ENCODE results near the gene KCNQ1.

KCNQ1 gene

DNA sequence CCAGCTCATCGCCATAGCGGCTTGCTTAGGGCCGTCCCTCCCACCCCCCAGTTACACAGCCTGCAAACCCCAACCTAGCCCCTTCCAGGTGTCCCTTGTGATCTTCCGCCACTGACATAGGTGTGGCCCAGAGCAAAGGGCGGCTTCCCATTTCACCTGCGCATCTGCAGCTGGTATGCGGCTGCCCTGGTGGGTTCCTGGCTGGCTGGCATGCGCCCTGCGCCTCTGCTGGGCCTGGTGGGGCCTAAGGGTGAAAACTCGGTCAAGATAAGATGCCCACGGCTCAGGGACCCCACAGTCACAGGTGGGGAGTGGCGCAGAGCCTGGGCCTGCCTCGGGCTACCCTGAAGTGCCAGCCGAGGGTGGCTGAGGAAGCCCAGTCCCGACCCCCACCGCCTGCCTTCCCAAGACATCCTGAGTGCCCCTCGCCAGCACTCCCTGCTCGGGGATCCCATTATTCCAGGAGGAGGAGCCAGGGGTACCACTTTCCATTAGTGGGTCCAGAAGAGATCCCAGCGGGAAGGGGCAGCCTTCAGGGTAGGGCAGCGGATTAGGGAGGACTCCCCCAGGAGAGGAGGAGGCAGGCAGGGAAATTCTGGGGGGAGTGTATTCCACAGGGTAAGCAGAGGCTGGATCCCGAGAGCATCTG, 291.9 kb downstream of the KCNQ1 start:
- Histone ChIP-seq H3K9me3 (ENCODE audit: low read length) (no peaks in the 10 kb centered on the region), H3K36me3 (ENCODE audit: insufficient read depth, low read length) (no peaks in the 10 kb centered on the region), H2AFZ (ENCODE audit: low read length) (no peak overlapping the region), H3F3A (ENCODE audit: insufficient read depth, low read length) (no peaks in the 10 kb centered on the region), H3K9ac (ENCODE audit: low read length) (no peak overlapping the region), H3K4me3 (ENCODE audit: low read depth, low read length, poor library complexity, severe bottlenecking) (no peak overlapping the region), H3K4me1 (ENCODE audit: insufficient read depth, low read length, severe bottlenecking) (no peaks in the 10 kb centered on the region), H3K4me2 (ENCODE audit: low read length) (no peak overlapping the region), H3K27me3 (ENCODE audit: insufficient read depth, low read length) (no peaks in the 10 kb centered on the region), H4K20me1 (ENCODE audit: insufficient read depth, low read length) (no peaks in the 10 kb centered on the region), H3K9me2 (ENCODE audit: low read depth, low read length) (no peaks in the 10 kb centered on the region), H3K27ac (ENCODE audit: low read depth, low read length, poor library complexity, severe bottlenecking) (no peak overlapping the region), H3K79me2 (ENCODE audit: insufficient read depth, low read length) (no peaks in the 10 kb centered on the region)
- TF ChIP-seq, protein P1, sequence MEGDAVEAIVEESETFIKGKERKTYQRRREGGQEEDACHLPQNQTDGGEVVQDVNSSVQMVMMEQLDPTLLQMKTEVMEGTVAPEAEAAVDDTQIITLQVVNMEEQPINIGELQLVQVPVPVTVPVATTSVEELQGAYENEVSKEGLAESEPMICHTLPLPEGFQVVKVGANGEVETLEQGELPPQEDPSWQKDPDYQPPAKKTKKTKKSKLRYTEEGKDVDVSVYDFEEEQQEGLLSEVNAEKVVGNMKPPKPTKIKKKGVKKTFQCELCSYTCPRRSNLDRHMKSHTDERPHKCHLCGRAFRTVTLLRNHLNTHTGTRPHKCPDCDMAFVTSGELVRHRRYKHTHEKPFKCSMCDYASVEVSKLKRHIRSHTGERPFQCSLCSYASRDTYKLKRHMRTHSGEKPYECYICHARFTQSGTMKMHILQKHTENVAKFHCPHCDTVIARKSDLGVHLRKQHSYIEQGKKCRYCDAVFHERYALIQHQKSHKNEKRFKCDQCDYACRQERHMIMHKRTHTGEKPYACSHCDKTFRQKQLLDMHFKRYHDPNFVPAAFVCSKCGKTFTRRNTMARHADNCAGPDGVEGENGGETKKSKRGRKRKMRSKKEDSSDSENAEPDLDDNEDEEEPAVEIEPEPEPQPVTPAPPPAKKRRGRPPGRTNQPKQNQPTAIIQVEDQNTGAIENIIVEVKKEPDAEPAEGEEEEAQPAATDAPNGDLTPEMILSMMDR (IDR thresholded peaks at IDR 0.05; ENCODE audit: low read length), result no peak
- no peak for TF ChIP-seq EZH2 (IDR thresholded peaks at IDR 0.05; ENCODE audit: borderline replicate concordance, low read length)

GRCh38 chr11:2737226-2737590, 292.4 kb downstream of the KCNQ1 start:
- Histone ChIP-seq H3K9me3 (ENCODE audit: low read length) (no peaks in the 10 kb centered on the region), H3K9me2 (ENCODE audit: low read depth, low read length) (no peaks in the 10 kb centered on the region), H4K20me1 (ENCODE audit: insufficient read depth, low read length) (no peaks in the 10 kb centered on the region), H3K79me2 (ENCODE audit: insufficient read depth, low read length) (no peaks in the 10 kb centered on the region), H3F3A (ENCODE audit: insufficient read depth, low read length) (no peaks in the 10 kb centered on the region), H3K9ac (ENCODE audit: low read length) (no peak overlapping the region), H3K27me3 (ENCODE audit: insufficient read depth, low read length) (no peaks in the 10 kb centered on the region), H3K27ac (ENCODE audit: low read depth, low read length, poor library complexity, severe bottlenecking) (no peak overlapping the region), H2AFZ (ENCODE audit: low read length) (no peak overlapping the region), H3K4me2 (ENCODE audit: low read length) (no peak overlapping the region), H3K36me3 (ENCODE audit: insufficient read depth, low read length) (no peaks in the 10 kb centered on the region), H3K4me3 (ENCODE audit: low read depth, low read length, poor library complexity, severe bottlenecking) (no peak overlapping the region), H3K4me1 (ENCODE audit: insufficient read depth, low read length, severe bottlenecking) (no peaks in the 10 kb centered on the region)
- TF ChIP-seq, protein P1 (IDR thresholded peaks at IDR 0.05; ENCODE audit: low read length), result no peak
- no peak for TF ChIP-seq EZH2 (IDR thresholded peaks at IDR 0.05; ENCODE audit: borderline replicate concordance, low read length)

- H3K27ac ChIP-seq (ENCODE audit: low read depth, low read length, poor library complexity, severe bottlenecking), result no peak overlapping the region
- no peak overlapping the region for H2AFZ ChIP-seq (ENCODE audit: low read length)
- no peaks in the 10 kb centered on the region for H4K20me1 ChIP-seq (ENCODE audit: insufficient read depth, low read length)
- no peaks in the 10 kb centered on the region; the same call in 1 of the 2 replicates for H3K27me3 ChIP-seq (ENCODE audit: insufficient read depth, low read length)
- H3K79me2 ChIP-seq (ENCODE audit: insufficient read depth, low read length), result no peaks in the 10 kb centered on the region
- no peaks in the 10 kb centered on the region for H3F3A ChIP-seq (ENCODE audit: insufficient read depth, low read length)
- no peaks in the 10 kb centered on the region for H3K36me3 ChIP-seq (ENCODE audit: insufficient read depth, low read length)
- H3K4me3 ChIP-seq (ENCODE audit: low read depth, low read length, poor library complexity, severe bottlenecking), result no peak overlapping the region
- no peaks in the 10 kb centered on the region for H3K4me1 ChIP-seq (ENCODE audit: insufficient read depth, low read length, severe bottlenecking)
- H3K9me2 ChIP-seq (ENCODE audit: low read depth, low read length), result no peaks in the 10 kb centered on the region
- H3K9me3 ChIP-seq (ENCODE audit: low read length), result no peaks in the 10 kb centered on the region
- no peak overlapping the region for H3K9ac ChIP-seq (ENCODE audit: low read length)
- TF ChIP-seq, protein P1 (IDR thresholded peaks at IDR 0.05; ENCODE audit: low read length), result no peak
- no peak for TF ChIP-seq EZH2 (IDR thresholded peaks at IDR 0.05; ENCODE audit: borderline replicate concordance, low read length)
- H3K4me2 ChIP-seq (ENCODE audit: low read length), result no peak overlapping the region
These were observed 293.1 kb downstream of the KCNQ1 start for GRCh38 chr11:2737866-2738265.
